ENCODE results near the gene XKR7.

GRCh38 chr20:32012159-32012688, 44.3 kb downstream of the XKR7 start:
- TF ChIP-seq POLR2A (IDR thresholded peaks at IDR 0.05; ENCODE audit: low read depth, low read length) (no peak), POLR2AphosphoS5 (IDR thresholded peaks at IDR 0.05; ENCODE audit: low read depth, low read length) (no peak), TAF1 (IDR thresholded peaks at IDR 0.05; ENCODE audit: low read depth, low read length) (no peak), SPI1 (IDR thresholded peaks at IDR 0.05; ENCODE audit: low read depth, low read length) (no peak), PAX5 (IDR thresholded peaks at IDR 0.05; ENCODE audit: insufficient read depth, low read length, severe bottlenecking) (no peak)

Data from GM12891 (cell line).